HG02970 (cell line): ENCODE measurements around the gene MAGEA8.
"Not testable (repeated sequence)": the region's sequence is repeated elsewhere in the genome, so short reads cannot be mapped to it uniquely, and the experiment has no call there.

Experiments used
- ATAC-seq: cut with Tn5 transposase; IDR thresholded peaks from one replicate; pipeline ENCODE4 v1.9.1; 2021; ENCODE audit warnings: mild to moderate bottlenecking, moderate library complexity, moderate number of reproducible peaks; ENCODE audit not compliant: unreplicated experiment, low FRiP score

The MAGEA8 gene

GRCh38 chrX:149898554-149898953 is 17.6 kb downstream of the MAGEA8 start:
- ATAC-seq = no peak

- peak; percentile 67 for ATAC-seq
Measured at GRCh38 chrX:149903889-149904748, 23.1 kb downstream of the MAGEA8 start.

- ATAC-seq = no peak
Measured at GRCh38 chrX:149908308-149908707, 27.3 kb downstream of the MAGEA8 start.

- no peak for ATAC-seq
Measured at GRCh38 chrX:149908727-149909126, 27.7 kb downstream of the MAGEA8 start.

GRCh38 chrX:149909324-149910177 is 28.6 kb downstream of the MAGEA8 start:
- no peak for ATAC-seq

- no peak for ATAC-seq
Measured at GRCh38 chrX:149910178-149910695, 29.3 kb downstream of the MAGEA8 start.

GRCh38 chrX:149916745-149917392 is 35.9 kb downstream of the MAGEA8 start:
- no peak for ATAC-seq

- not testable (repeated sequence) for ATAC-seq
Measured at GRCh38 chrX:149923836-149924235, 42.9 kb downstream of the MAGEA8 start.

GRCh38 chrX:149924434-149924833 is 43.5 kb downstream of the MAGEA8 start:
- not testable (repeated sequence) for ATAC-seq

GRCh38 chrX:149927245-149927963 is 46.4 kb downstream of the MAGEA8 start:
- ATAC-seq = not testable (repeated sequence)

GRCh38 chrX:149927964-149928258 is 46.9 kb downstream of the MAGEA8 start:
- not testable (repeated sequence) for ATAC-seq

- not testable (repeated sequence) for ATAC-seq
Measured at GRCh38 chrX:149928635-149929034, 47.7 kb downstream of the MAGEA8 start.

- ATAC-seq = not testable (repeated sequence)
Measured at GRCh38 chrX:149929400-149929799, 48.4 kb downstream of the MAGEA8 start, which contains the start of gene HSFX4. Gene HSFX4, plus strand, starts transcription at chrX:149929573. Its CDS starts 72 bp downstream, at chrX:149929645.

GRCh38 chrX:149931355-149931754 is 50.4 kb downstream of the MAGEA8 start:
- ATAC-seq = not testable (repeated sequence)

GRCh38 chrX:149932150-149932549 is 51.2 kb downstream of the MAGEA8 start:
- ATAC-seq = not testable (repeated sequence)

GRCh38 chrX:149932970-149933369 is 52.0 kb downstream of the MAGEA8 start:
- ATAC-seq = not testable (repeated sequence)

GRCh38 chrX:149933547-149933946 is 52.6 kb downstream of the MAGEA8 start:
- not testable (repeated sequence) for ATAC-seq
